Astrocyte (in vitro differentiated cells and primary cell): Measurements from ENCODE around the gene MUC4. TPM values are rescaled to one million over a fixed set of nuclear protein-coding genes. Genes with fewer than 3 reads are reported as not detected.

ENCODE experiments used
- DNase-seq: peaks from one replicate; pipeline ENCODE4 v3.0.0-alpha.2; 2010; ENCODE audit warnings: low read depth
- FAIRE-seq: peaks from 2 replicates; lab custom pipeline; 2011; peaks lifted over from hg19 to GRCh38; lab: Jason Lieb, UNC
- H2AFZ ChIP-seq: 2 replicates; pipeline ENCODE4 v1.6.0; 2012; ENCODE audit warnings: low read depth, low read length, inconsistent platforms
- H3K27ac ChIP-seq: 2 replicates; pipeline ENCODE4 v1.5.1; 2011; ENCODE audit warnings: low read depth, low read length, inconsistent platforms
- H3K27me3 ChIP-seq: 2 replicates; pipeline ENCODE4 v1.6.0; 2011; ENCODE audit warnings: low read length, inconsistent platforms; ENCODE audit not compliant: insufficient read depth
- H3K36me3 ChIP-seq: 2 replicates; pipeline ENCODE4 v1.5.1; 2011; ENCODE audit warnings: low read length, inconsistent platforms; ENCODE audit not compliant: insufficient read depth
- H3K4me1 ChIP-seq: 2 replicates; pipeline ENCODE4 v1.5.1; 2011; ENCODE audit warnings: low read length, inconsistent platforms; ENCODE audit not compliant: insufficient read depth
- H3K4me2 ChIP-seq: 2 replicates; pipeline ENCODE4 v1.6.0; 2012; ENCODE audit warnings: low read length, inconsistent platforms
- H3K4me3 ChIP-seq: 2 replicates; pipeline ENCODE4 v1.5.1; 2011; ENCODE audit warnings: low read depth, mild to moderate bottlenecking, low read length, inconsistent platforms; ENCODE audit not compliant: insufficient read depth
- H3K79me2 ChIP-seq: 2 replicates; pipeline ENCODE4 v1.6.0; 2012; ENCODE audit warnings: mild to moderate bottlenecking, low read length, inconsistent platforms; ENCODE audit not compliant: insufficient read depth
- H3K9ac ChIP-seq: 2 replicates; pipeline ENCODE4 v1.6.0; 2012; ENCODE audit warnings: mild to moderate bottlenecking, low read length, inconsistent platforms
- H3K9me3 ChIP-seq: 2 replicates; pipeline ENCODE4 v1.5.1; 2012; ENCODE audit warnings: low read depth, mild to moderate bottlenecking, low read length, inconsistent platforms; ENCODE audit not compliant: insufficient read depth
- H4K20me1 ChIP-seq: 2 replicates; pipeline ENCODE4 v1.6.0; 2012; ENCODE audit warnings: low read length, inconsistent platforms; ENCODE audit not compliant: insufficient read depth
- H3K27ac Mint-ChIP-seq: one replicate; pipeline ENCODE4 v1.8.0; 2021; ENCODE audit warnings: mild to moderate bottlenecking, mixed read lengths; ENCODE audit not compliant: unreplicated experiment
- H3K27me3 Mint-ChIP-seq: one replicate; pipeline ENCODE4 v1.8.0; 2021; ENCODE audit warnings: low read depth, mixed read lengths; ENCODE audit not compliant: unreplicated experiment
- H3K36me3 Mint-ChIP-seq: one replicate; pipeline ENCODE4 v1.8.0; 2021; ENCODE audit warnings: low read depth, mixed read lengths; ENCODE audit not compliant: unreplicated experiment
- H3K4me1 Mint-ChIP-seq: one replicate; pipeline ENCODE4 v1.8.0; 2021; ENCODE audit warnings: low read depth, mixed read lengths; ENCODE audit not compliant: unreplicated experiment
- H3K4me3 Mint-ChIP-seq: one replicate; pipeline ENCODE4 v1.8.0; 2021; ENCODE audit warnings: mild to moderate bottlenecking, moderate library complexity, mixed read lengths; ENCODE audit not compliant: unreplicated experiment
- H3K9me3 Mint-ChIP-seq: one replicate; pipeline ENCODE4 v1.8.0; 2021; ENCODE audit warnings: mild to moderate bottlenecking, mixed read lengths; ENCODE audit not compliant: unreplicated experiment
- EZH2 ChIP-seq: IDR thresholded peaks from 2 replicates; pipeline ENCODE4 v1.6.1; 2012; ENCODE audit warnings: mild to moderate bottlenecking, low read length, inconsistent platforms; ENCODE audit not compliant: insufficient read depth
- total RNA-seq: library from RNA; stranded (reverse); gene quantifications from 2 replicates; pipeline ENCODE4 v1.2.1, GENCODE V29; 2021
- TF ChIP-seq, protein P1 (sequence below): IDR thresholded peaks from 2 replicates; pipeline ENCODE4 v1.5.1; 2011; ENCODE audit warnings: low read depth, mild to moderate bottlenecking, inconsistent platforms, low read length, moderate library complexity; ENCODE audit not compliant: insufficient read depth

Gene MUC4
- total RNA-seq, 1 donor from 2014 or later, result 0.05 TPM

GRCh38 chr3:195705081-195705991 lies 106.4 kb downstream of the MUC4 start:
- no peaks in the 10 kb centered on the region for H4K20me1 ChIP-seq
- TF ChIP-seq EZH2, result no peak
- TF ChIP-seq, protein P1, sequence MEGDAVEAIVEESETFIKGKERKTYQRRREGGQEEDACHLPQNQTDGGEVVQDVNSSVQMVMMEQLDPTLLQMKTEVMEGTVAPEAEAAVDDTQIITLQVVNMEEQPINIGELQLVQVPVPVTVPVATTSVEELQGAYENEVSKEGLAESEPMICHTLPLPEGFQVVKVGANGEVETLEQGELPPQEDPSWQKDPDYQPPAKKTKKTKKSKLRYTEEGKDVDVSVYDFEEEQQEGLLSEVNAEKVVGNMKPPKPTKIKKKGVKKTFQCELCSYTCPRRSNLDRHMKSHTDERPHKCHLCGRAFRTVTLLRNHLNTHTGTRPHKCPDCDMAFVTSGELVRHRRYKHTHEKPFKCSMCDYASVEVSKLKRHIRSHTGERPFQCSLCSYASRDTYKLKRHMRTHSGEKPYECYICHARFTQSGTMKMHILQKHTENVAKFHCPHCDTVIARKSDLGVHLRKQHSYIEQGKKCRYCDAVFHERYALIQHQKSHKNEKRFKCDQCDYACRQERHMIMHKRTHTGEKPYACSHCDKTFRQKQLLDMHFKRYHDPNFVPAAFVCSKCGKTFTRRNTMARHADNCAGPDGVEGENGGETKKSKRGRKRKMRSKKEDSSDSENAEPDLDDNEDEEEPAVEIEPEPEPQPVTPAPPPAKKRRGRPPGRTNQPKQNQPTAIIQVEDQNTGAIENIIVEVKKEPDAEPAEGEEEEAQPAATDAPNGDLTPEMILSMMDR, result no peak
- H3K27me3 Mint-ChIP-seq, result peaks cover 19% of the 10 kb centered on the region
- no peaks in the 10 kb centered on the region for H3K9me3 ChIP-seq
- no peak overlapping the region for H3K27ac ChIP-seq
- DNase-seq (no peak), FAIRE-seq (no peak)
- no peaks in the 10 kb centered on the region for H3K4me1 Mint-ChIP-seq
- peaks cover 4% of the 10 kb centered on the region for H3K36me3 Mint-ChIP-seq
- no peak overlapping the region for H3K4me3 Mint-ChIP-seq
- H3K9me3 Mint-ChIP-seq, result no peaks in the 10 kb centered on the region
- H3K4me1 ChIP-seq, result no peaks in the 10 kb centered on the region
- no peak overlapping the region for H3K4me2 ChIP-seq
- no peak overlapping the region for H3K9ac ChIP-seq
- no peak overlapping the region for H3K27ac Mint-ChIP-seq
- no peak overlapping the region for H3K4me3 ChIP-seq
- no peak overlapping the region for H2AFZ ChIP-seq
- no peaks in the 10 kb centered on the region for H3K79me2 ChIP-seq
- no peaks in the 10 kb centered on the region for H3K36me3 ChIP-seq
- H3K27me3 ChIP-seq, result no peaks in the 10 kb centered on the region

DNA sequence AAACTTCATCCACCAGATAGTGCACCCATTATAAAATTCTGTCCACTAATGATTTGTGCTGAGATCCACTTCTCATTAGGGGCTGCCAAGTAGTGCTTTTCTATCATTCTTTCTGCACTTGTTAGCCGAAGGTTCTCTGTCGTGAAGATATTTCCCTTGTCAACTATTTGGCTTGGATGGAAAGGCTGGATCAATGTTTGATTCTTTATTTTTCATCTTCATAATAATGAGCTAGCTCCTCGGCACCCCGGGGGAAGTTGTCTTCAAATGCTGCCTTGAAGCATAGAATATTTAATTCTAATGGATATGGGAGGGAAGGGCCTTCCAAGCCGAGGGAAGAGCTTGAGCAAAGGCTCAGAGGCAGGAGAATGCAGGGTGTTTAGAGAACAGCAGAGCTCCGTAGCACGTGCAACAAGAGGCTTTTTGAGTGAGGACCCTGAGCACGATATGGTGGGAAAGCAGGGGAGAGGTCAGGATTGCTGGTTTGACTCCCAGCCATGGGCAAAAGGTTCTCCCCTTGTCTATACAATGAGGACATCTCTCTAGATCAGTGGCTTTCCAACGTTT lies 107.2 kb downstream of the MUC4 start:
- Mint-ChIP-seq H3K27ac (no peak overlapping the region), H3K4me3 (no peak overlapping the region), H3K27me3 (peaks cover 16% of the 10 kb centered on the region), H3K36me3 (peaks cover 4% of the 10 kb centered on the region), H3K9me3 (no peaks in the 10 kb centered on the region), H3K4me1 (no peaks in the 10 kb centered on the region)
- no peak overlapping the region for H3K9ac ChIP-seq
- H3K36me3 ChIP-seq, result no peaks in the 10 kb centered on the region
- DNase-seq, result no peak
- H3K27ac ChIP-seq, result no peak overlapping the region
- H3K79me2 ChIP-seq, result no peaks in the 10 kb centered on the region
- no peak overlapping the region for H3K4me2 ChIP-seq
- no peaks in the 10 kb centered on the region for H3K27me3 ChIP-seq
- H4K20me1 ChIP-seq, result no peaks in the 10 kb centered on the region
- FAIRE-seq, result no peak
- H2AFZ ChIP-seq, result no peak overlapping the region
- H3K4me3 ChIP-seq, result no peak overlapping the region
- TF ChIP-seq, protein P1, result no peak
- no peak for TF ChIP-seq EZH2
- H3K4me1 ChIP-seq, result no peaks in the 10 kb centered on the region
- no peaks in the 10 kb centered on the region for H3K9me3 ChIP-seq
